HepG2 (cell line): ENCODE results near the gene SAMD14. TPM values are rescaled to one million over a fixed set of nuclear protein-coding genes. Genes with fewer than 3 reads are reported as not detected.
A peak's percentile ranks its signal among the peaks of the same experiment; 100 is the strongest.

Experiments used
- NFKB2 ChIP-seq: sonication (generic); formaldehyde crosslinking; IDR thresholded peaks from 2 replicates; pipeline ENCODE4 v1.4.0; 2020; ENCODE audit warnings: missing genetic modification reagents, borderline replicate concordance
- PBX3 ChIP-seq: sonication (generic); formaldehyde crosslinking; IDR thresholded peaks from 2 replicates; pipeline ENCODE4 v1.8.1; 2023; ENCODE audit warnings: missing genetic modification reagents, inconsistent platforms, borderline replicate concordance
- RBAK ChIP-seq: sonication (generic); formaldehyde crosslinking; IDR thresholded peaks from 2 replicates; pipeline ENCODE4 v1.5.1; 2020; ENCODE audit warnings: mild to moderate bottlenecking, missing genetic modification reagents
- SYNCRIP ChIP-seq: fragments of 200-400 bp; formaldehyde crosslinking; IDR thresholded peaks from 2 replicates; pipeline ENCODE4 v1.6.1; 2018; ENCODE audit warnings: mild to moderate bottlenecking, low read depth, low read length; ENCODE audit not compliant: insufficient read depth
- ZNF101 ChIP-seq: sonication (generic); formaldehyde crosslinking; IDR thresholded peaks from 2 replicates; pipeline ENCODE4 v1.4.0; 2020; ENCODE audit warnings: mild to moderate bottlenecking, low read depth, missing genetic modification reagents, borderline replicate concordance
- ZNF761 ChIP-seq: sonication (generic); formaldehyde crosslinking; conservative IDR thresholded peaks from 2 replicates; pipeline ENCODE4 v1.4.0; 2020; ENCODE audit warnings: mild to moderate bottlenecking, missing genetic modification reagents
- ZNF850 ChIP-seq: sonication (generic); formaldehyde crosslinking; conservative IDR thresholded peaks from 2 replicates; pipeline ENCODE4 v1.9.0; 2021; ENCODE audit warnings: mild to moderate bottlenecking, missing genetic modification reagents
- polyA plus RNA-seq, 8 experiments: library from polyadenylated mRNA; depleted of rRNA in 3 of 8; stranded (reverse) in 7 of 8; unstranded in 1 of 8; fragments of >200 nt; fragmentation: Illumina TruSeq in 4 of 8; extraction: Trizol in 4 of 8; gene quantifications; 2 replicates each; pipeline versions ENCODE4 v1.2.1 to v1.2.3, GENCODE V29; 2011 to 2016; ENCODE audit warnings: low read depth in 4 of 8, missing spikeins in 1 of 8, mixed read lengths in 1 of 8; ENCODE audit not compliant: insufficient read depth in 1 of 8
- total RNA-seq, 5 experiments: library from RNA; depleted of rRNA; stranded (reverse); fragments of >200 nt; fragmentation: Illumina TruSeq; extraction: Trizol; gene quantifications; 2 replicates each; pipeline ENCODE4 v1.2.3, GENCODE V29; 2016; ENCODE audit warnings: low read depth in 1 of 5
- TF ChIP-seq, protein P1 (sequence below): sonication (generic); formaldehyde crosslinking; conservative IDR thresholded peaks from 2 replicates; pipeline ENCODE4 v1.4.0; 2020; ENCODE audit warnings: missing genetic modification reagents
- TF ChIP-seq, protein P2 (sequence below): IDR thresholded peaks from 2 replicates; pipeline ENCODE4 v1.6.1; 2012; ENCODE audit warnings: low read depth, low read length, improper control_type of control experiment
- TF ChIP-seq, protein P3 (sequence below): sonication (generic); formaldehyde crosslinking; IDR thresholded peaks from 2 replicates; pipeline ENCODE4 v1.5.0; 2020; ENCODE audit warnings: mild to moderate bottlenecking, missing genetic modification reagents, borderline replicate concordance

SAMD14 gene
- total and polyA plus RNA-seq, 2 of the 13 experiments (the other 11 are each of a cell fraction or from before 2014, with no cell fraction given), result 0.07 to 0.22 TPM

DNA sequence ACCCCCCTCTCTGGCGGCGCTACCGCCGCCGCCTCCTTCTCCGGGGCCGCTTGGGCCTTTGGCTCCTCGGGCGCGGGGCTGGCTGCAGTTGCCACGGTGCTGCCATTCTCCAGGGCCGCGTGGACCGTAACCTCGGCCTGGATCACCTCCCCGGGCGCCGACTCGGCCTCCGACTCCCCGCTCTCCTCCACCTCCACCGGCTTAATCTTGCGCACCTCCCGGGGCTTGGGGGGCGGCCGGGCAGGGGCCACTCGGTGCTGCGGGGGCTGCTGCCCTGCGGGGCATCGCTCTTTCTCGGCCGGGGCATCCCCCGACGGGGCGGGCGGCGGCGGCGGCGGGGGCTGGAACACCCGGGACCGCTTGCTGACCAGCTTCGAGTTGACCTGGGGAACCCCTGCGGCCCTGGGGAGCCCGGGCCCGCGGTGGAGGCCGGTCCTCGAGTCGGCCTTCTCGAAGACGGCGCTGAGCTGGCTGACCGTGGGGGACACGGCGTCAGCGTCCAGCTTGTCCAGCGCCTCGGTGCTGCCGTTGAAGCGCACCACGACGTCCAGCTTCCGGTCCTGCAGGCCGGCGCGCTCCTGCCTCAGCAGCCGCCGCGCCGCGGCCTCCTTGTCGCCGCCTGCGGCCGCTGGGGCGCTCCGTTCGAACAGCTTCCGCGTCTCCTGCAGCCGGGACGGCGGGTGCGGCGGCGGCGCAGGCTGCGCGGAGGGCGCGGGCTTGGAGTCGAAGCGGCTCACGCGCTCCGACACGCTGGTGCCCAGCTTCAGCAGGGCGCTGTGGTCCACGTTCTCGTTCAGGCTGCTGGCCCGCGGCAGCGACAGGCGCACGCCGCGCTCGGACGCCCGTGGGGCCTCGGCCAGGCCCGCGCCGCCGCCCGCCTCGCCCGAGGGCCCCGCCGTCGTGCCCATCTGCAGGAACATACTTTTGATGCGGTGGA lies 19.7 kb upstream of the SAMD14 start (continued):
- TF ChIP-seq, protein P1, sequence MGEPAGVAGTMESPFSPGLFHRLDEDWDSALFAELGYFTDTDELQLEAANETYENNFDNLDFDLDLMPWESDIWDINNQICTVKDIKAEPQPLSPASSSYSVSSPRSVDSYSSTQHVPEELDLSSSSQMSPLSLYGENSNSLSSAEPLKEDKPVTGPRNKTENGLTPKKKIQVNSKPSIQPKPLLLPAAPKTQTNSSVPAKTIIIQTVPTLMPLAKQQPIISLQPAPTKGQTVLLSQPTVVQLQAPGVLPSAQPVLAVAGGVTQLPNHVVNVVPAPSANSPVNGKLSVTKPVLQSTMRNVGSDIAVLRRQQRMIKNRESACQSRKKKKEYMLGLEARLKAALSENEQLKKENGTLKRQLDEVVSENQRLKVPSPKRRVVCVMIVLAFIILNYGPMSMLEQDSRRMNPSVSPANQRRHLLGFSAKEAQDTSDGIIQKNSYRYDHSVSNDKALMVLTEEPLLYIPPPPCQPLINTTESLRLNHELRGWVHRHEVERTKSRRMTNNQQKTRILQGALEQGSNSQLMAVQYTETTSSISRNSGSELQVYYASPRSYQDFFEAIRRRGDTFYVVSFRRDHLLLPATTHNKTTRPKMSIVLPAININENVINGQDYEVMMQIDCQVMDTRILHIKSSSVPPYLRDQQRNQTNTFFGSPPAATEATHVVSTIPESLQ (CRISPR knock-in tag), result no peak
- no peak for TF ChIP-seq RBAK (CRISPR knock-in tag)
- no peak for TF ChIP-seq ZNF850
- TF ChIP-seq PBX3 (CRISPR knock-in tag), result no peak
- TF ChIP-seq NFKB2 (CRISPR knock-in tag), result peak; percentile 80; the same call in 1 of the 2 replicates
- TF ChIP-seq, protein P2, sequence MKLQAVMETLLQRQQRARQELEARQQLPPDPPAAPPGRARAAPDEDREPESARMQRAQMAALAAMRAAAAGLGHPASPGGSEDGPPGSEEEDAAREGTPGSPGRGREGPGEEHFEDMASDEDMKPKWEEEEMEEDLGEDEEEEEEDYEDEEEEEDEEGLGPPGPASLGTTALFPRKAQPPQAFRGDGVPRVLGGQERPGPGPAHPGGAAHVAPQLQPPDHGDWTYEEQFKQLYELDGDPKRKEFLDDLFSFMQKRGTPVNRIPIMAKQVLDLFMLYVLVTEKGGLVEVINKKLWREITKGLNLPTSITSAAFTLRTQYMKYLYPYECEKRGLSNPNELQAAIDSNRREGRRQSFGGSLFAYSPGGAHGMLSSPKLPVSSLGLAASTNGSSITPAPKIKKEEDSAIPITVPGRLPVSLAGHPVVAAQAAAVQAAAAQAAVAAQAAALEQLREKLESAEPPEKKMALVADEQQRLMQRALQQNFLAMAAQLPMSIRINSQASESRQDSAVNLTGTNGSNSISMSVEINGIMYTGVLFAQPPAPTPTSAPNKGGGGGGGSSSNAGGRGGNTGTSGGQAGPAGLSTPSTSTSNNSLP, result no peak
- TF ChIP-seq ZNF761 (CRISPR knock-in tag), result 0 out of 2 replicates have a peak, but pooled peaks have one; percentile 54
- TF ChIP-seq, protein P3, sequence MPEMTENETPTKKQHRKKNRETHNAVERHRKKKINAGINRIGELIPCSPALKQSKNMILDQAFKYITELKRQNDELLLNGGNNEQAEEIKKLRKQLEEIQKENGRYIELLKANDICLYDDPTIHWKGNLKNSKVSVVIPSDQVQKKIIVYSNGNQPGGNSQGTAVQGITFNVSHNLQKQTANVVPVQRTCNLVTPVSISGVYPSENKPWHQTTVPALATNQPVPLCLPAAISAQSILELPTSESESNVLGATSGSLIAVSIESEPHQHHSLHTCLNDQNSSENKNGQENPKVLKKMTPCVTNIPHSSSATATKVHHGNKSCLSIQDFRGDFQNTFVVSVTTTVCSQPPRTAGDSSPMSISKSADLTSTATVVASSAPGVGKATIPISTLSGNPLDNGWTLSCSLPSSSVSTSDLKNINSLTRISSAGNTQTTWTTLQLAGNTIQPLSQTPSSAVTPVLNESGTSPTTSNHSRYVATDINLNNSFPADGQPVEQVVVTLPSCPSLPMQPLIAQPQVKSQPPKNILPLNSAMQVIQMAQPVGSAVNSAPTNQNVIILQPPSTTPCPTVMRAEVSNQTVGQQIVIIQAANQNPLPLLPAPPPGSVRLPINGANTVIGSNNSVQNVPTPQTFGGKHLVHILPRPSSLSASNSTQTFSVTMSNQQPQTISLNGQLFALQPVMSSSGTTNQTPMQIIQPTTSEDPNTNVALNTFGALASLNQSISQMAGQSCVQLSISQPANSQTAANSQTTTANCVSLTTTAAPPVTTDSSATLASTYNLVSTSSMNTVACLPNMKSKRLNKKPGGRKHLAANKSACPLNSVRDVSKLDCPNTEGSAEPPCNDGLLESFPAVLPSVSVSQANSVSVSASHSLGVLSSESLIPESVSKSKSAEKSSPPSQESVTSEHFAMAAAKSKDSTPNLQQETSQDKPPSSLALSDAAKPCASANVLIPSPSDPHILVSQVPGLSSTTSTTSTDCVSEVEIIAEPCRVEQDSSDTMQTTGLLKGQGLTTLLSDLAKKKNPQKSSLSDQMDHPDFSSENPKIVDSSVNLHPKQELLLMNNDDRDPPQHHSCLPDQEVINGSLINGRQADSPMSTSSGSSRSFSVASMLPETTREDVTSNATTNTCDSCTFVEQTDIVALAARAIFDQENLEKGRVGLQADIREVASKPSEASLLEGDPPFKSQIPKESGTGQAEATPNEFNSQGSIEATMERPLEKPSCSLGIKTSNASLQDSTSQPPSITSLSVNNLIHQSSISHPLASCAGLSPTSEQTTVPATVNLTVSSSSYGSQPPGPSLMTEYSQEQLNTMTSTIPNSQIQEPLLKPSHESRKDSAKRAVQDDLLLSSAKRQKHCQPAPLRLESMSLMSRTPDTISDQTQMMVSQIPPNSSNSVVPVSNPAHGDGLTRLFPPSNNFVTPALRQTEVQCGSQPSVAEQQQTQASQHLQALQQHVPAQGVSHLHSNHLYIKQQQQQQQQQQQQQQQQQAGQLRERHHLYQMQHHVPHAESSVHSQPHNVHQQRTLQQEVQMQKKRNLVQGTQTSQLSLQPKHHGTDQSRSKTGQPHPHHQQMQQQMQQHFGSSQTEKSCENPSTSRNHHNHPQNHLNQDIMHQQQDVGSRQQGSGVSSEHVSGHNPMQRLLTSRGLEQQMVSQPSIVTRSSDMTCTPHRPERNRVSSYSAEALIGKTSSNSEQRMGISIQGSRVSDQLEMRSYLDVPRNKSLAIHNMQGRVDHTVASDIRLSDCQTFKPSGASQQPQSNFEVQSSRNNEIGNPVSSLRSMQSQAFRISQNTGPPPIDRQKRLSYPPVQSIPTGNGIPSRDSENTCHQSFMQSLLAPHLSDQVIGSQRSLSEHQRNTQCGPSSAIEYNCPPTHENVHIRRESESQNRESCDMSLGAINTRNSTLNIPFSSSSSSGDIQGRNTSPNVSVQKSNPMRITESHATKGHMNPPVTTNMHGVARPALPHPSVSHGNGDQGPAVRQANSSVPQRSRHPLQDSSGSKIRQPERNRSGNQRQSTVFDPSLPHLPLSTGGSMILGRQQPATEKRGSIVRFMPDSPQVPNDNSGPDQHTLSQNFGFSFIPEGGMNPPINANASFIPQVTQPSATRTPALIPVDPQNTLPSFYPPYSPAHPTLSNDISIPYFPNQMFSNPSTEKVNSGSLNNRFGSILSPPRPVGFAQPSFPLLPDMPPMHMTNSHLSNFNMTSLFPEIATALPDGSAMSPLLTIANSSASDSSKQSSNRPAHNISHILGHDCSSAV, result no peak
- TF ChIP-seq ZNF101, result no peak
- no peak for TF ChIP-seq SYNCRIP
